Loucy (cell line): Measurements from ENCODE around the gene ACAP1.

Experiments used
- H2AFZ ChIP-seq: fragments of 200-600 bp; sonication (generic); 2 replicates; pipeline ENCODE4 v1.6.0; 2016; ENCODE audit warnings: antibody characterized with exemption, mild to moderate bottlenecking, low read length, moderate library complexity
- H3F3A ChIP-seq: fragments of 200-600 bp; 2 replicates; pipeline ENCODE4 v1.6.0; 2016; ENCODE audit warnings: antibody characterized with exemption, low read depth, mild to moderate bottlenecking
- H3K27me3 ChIP-seq: fragments of 200-600 bp; sonication (generic); 2 replicates; pipeline ENCODE4 v1.6.1; 2014; ENCODE audit warnings: low read length, mild to moderate bottlenecking; ENCODE audit not compliant: insufficient read depth, poor library complexity, severe bottlenecking
- H3K36me3 ChIP-seq: fragments of 200-600 bp; sonication (generic); 2 replicates; pipeline ENCODE4 v1.6.1; 2016; ENCODE audit warnings: low read length; ENCODE audit not compliant: insufficient read depth
- H3K4me1 ChIP-seq: fragments of 200-600 bp; sonication (generic); 2 replicates; pipeline ENCODE4 v1.5.1; 2014; ENCODE audit warnings: low read length, mild to moderate bottlenecking; ENCODE audit not compliant: insufficient read depth, poor library complexity, severe bottlenecking
- H3K4me2 ChIP-seq: fragments of 200-600 bp; sonication (generic); 2 replicates; pipeline ENCODE4 v1.6.0; 2014; ENCODE audit warnings: antibody characterized with exemption, low read length, low read depth, mild to moderate bottlenecking; ENCODE audit not compliant: poor library complexity, severe bottlenecking
- H3K4me3 ChIP-seq: fragments of 200-600 bp; sonication (generic); 2 replicates; pipeline ENCODE4 v1.5.1; 2014; ENCODE audit warnings: low read length, mild to moderate bottlenecking, mixed read lengths; ENCODE audit not compliant: poor library complexity, severe bottlenecking
- H3K79me2 ChIP-seq: fragments of 200-600 bp; sonication (generic); 2 replicates; pipeline ENCODE4 v1.6.1; 2014; ENCODE audit warnings: low read length; ENCODE audit not compliant: insufficient read depth
- H3K9ac ChIP-seq: fragments of 200-600 bp; sonication (generic); 2 replicates; pipeline ENCODE4 v1.6.0; 2014; ENCODE audit warnings: mild to moderate bottlenecking, low read depth, low read length, moderate library complexity; ENCODE audit not compliant: poor library complexity, severe bottlenecking
- H3K9me2 ChIP-seq: fragments of 200-600 bp; sonication (generic); replicated peaks from 2 replicates; pipeline ENCODE4 v1.6.1; 2016; ENCODE audit warnings: low read depth, low read length, mixed read lengths
- H3K9me3 ChIP-seq: fragments of 200-600 bp; sonication (generic); 2 replicates; pipeline ENCODE4 v1.6.1; 2014; ENCODE audit warnings: mild to moderate bottlenecking, antibody characterized with exemption, low read length, low read depth; ENCODE audit not compliant: insufficient read depth
- H4K20me1 ChIP-seq: fragments of 200-600 bp; sonication (generic); 2 replicates; pipeline ENCODE4 v1.6.0; 2014; ENCODE audit warnings: antibody characterized with exemption, low read length, mild to moderate bottlenecking; ENCODE audit not compliant: insufficient read depth, poor library complexity, severe bottlenecking
- EZH2phosphoT487 ChIP-seq: fragments of 200-600 bp; IDR thresholded peaks from 2 replicates; pipeline ENCODE4 v1.6.1; 2018; ENCODE audit warnings: antibody characterized with exemption, mild to moderate bottlenecking, moderate library complexity, borderline replicate concordance
- TF ChIP-seq, protein P1 (sequence below): fragments of 200-600 bp; sonication (generic); conservative IDR thresholded peaks from 2 replicates; pipeline ENCODE4 v1.5.1; 2014; ENCODE audit warnings: mild to moderate bottlenecking, antibody characterized with exemption, low read length

Gene ACAP1

DNA sequence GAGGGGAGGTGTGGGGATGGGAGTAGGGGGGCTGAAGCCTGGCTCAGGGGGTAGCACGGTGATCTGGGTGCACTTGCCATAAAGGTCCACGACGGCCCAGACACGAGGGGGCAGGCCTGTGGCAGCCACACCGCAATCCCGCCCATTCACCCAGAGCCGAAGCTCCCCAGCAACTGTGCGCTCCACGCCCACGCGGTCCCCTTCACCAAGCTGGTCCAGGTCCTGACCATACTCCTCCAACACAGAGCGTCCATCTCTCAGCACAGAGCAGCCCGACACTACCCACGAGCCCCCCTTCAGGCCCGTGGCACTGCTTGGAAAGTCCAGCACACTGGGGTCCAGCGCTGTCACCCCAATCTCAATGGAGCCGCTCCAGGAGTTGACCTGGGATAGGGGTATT, 8.8 kb upstream of the ACAP1 start:
- no peak overlapping the region for H2AFZ ChIP-seq
- no peaks in the 10 kb centered on the region for H3F3A ChIP-seq
- peak overlapping the region; percentile 84 for H3K4me3 ChIP-seq
- H3K79me2 ChIP-seq, result peaks cover 21% of the 10 kb centered on the region
- H3K4me1 ChIP-seq, result peaks cover 24% of the 10 kb centered on the region
- H3K9me2 ChIP-seq, result no peaks in the 10 kb centered on the region
- no peaks in the 10 kb centered on the region for H3K27me3 ChIP-seq
- TF ChIP-seq EZH2phosphoT487, result no peak
- TF ChIP-seq, protein P1, sequence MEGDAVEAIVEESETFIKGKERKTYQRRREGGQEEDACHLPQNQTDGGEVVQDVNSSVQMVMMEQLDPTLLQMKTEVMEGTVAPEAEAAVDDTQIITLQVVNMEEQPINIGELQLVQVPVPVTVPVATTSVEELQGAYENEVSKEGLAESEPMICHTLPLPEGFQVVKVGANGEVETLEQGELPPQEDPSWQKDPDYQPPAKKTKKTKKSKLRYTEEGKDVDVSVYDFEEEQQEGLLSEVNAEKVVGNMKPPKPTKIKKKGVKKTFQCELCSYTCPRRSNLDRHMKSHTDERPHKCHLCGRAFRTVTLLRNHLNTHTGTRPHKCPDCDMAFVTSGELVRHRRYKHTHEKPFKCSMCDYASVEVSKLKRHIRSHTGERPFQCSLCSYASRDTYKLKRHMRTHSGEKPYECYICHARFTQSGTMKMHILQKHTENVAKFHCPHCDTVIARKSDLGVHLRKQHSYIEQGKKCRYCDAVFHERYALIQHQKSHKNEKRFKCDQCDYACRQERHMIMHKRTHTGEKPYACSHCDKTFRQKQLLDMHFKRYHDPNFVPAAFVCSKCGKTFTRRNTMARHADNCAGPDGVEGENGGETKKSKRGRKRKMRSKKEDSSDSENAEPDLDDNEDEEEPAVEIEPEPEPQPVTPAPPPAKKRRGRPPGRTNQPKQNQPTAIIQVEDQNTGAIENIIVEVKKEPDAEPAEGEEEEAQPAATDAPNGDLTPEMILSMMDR, result no peak
- no peaks in the 10 kb centered on the region for H3K9me3 ChIP-seq
- H3K36me3 ChIP-seq, result peaks cover 14% of the 10 kb centered on the region; the same call in 1 of the 2 replicates
- peaks cover 5% of the 10 kb centered on the region for H4K20me1 ChIP-seq
- peak overlapping the region; percentile 76 for H3K9ac ChIP-seq
- peak overlapping the region; percentile 82 for H3K4me2 ChIP-seq

DNA sequence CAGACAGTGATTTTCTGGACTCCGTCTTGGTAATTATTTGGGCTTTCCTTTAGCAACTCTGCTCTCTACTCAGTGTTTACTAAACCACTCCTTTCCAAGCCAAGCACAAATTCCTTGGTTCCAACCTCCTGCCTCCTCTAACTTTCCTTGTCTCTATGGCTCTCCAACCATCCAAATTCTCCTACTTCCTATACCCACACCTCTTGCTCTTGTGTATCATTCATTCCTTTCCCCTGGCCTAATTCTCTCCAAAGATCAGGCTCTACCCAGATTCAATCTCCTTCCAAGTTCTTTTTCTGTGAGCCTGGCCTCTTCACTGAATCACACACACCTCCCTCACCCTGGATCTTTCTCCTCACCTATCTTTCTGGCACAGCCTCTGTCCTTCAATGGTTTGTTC, 8.3 kb upstream of the ACAP1 start:
- Histone ChIP-seq H3K4me1 (peaks cover 24% of the 10 kb centered on the region), H3F3A (no peaks in the 10 kb centered on the region), H2AFZ (no peak overlapping the region), H3K9me2 (no peaks in the 10 kb centered on the region), H3K9me3 (no peaks in the 10 kb centered on the region), H3K79me2 (peaks cover 21% of the 10 kb centered on the region), H3K9ac (peak overlapping the region; percentile 76), H3K4me2 (peak overlapping the region; percentile 82), H3K4me3 (peak overlapping the region; percentile 84), H4K20me1 (peaks cover 5% of the 10 kb centered on the region), H3K27me3 (no peaks in the 10 kb centered on the region), H3K36me3 (peaks cover 9% of the 10 kb centered on the region; the same call in 1 of the 2 replicates)
- TF ChIP-seq, protein P1, result no peak
- TF ChIP-seq EZH2phosphoT487, result no peak

DNA sequence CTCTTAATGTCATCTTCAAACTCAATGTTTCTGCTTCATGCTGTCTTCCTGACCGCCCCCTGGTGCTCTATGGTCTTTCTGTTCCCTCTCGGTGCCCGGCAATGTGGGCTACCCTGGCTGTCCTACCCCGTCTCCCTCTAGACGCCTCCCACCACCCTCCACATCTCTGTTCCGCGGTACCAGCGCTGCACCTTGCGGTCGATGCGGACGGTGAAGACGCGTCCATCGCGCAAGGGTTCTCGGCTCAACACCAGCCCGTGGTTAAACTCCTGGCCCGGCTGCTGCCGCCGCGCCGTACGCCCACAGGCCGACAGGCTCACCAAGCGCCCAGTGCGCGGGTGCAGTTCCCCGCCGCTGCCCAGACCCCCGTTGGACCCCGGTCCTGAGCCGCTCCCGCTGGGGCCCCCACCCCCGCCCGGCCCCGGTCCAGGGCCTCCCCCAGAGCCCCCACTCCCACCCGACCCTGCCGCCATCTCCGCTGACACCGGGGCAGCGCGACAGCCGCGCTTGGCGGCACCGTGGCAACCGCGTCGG, 7.4 kb upstream of the ACAP1 start, which contains the start of gene NEURL4:
Gene NEURL4 (minus strand): TSS at position 496 of the 534 bp plus-strand sequence. CDS start 23 bp downstream, at position 473.
- Histone ChIP-seq H2AFZ (peak within 1 kb of the TSS; percentile 78), H3K79me2 (peaks cover 21% of the 10 kb centered on the region), H3K4me1 (peaks cover 24% of the 10 kb centered on the region), H3K9ac (peak within 1 kb of the TSS; percentile 76), H3K9me2 (no peaks in the 10 kb centered on the region), H3F3A (no peaks in the 10 kb centered on the region), H3K4me2 (peak within 1 kb of the TSS; percentile 82), H3K9me3 (no peaks in the 10 kb centered on the region), H3K4me3 (peak within 1 kb of the TSS; percentile 84), H4K20me1 (peaks cover 5% of the 10 kb centered on the region), H3K27me3 (no peaks in the 10 kb centered on the region), H3K36me3 (no peaks in the 10 kb centered on the region; the same call in 1 of the 2 replicates)
- TF ChIP-seq, protein P1, result 0 out of 2 replicates have a peak, but pooled peaks have one; percentile 16
- no peak for TF ChIP-seq EZH2phosphoT487
